GM19467 (cell line): Measurements from ENCODE around the gene DEFB112.

Experiments
- ATAC-seq: cut with Tn5 transposase; IDR thresholded peaks from one replicate; pipeline ENCODE4 v1.9.1; 2021; ENCODE audit warnings: mild to moderate bottlenecking, moderate library complexity; ENCODE audit not compliant: unreplicated experiment

Gene DEFB112

DNA sequence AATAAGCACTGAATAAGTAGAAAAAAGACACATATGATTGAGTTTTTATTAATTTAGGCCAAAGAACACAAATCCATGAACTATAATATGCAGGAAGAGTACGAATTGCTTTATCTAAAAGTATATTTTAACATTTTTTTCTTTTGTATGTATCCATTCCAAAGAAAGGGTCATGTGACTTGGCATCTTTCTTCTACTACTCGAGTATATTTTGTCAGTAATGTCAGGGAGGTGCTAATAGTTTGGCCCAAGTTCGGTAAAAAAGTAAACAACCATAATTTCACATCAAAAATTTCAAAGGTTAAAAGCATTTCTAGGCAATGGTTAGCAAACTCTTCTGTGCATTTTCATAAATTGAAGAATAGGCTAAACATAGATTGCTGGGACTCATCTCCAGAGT, 46.6 kb downstream of the DEFB112 start:
- ATAC-seq = no peak

DNA sequence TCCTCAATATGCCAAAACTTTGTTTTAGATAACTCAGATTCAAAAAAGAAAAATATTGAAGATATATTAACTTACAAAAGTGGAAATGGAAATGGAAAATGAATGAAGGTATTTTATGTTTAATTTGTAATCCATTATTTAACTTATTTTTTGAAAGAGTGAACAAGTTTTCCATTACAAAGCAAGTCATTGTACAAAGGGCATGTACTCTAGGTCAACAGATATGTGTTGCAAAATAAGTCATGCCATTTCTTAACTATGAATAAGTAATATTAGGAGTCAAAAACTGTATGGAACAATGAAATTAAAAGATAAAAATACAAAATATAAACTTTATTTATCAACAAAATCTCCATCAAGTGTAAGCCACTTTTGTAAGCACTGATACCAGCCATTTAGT, 54.5 kb downstream of the DEFB112 start:
- no peak for ATAC-seq
